NCI-H2227 (cell line): ENCODE data around the gene GAL3ST1.
"Not testable (repeated sequence)": the region's sequence is repeated elsewhere in the genome, so short reads cannot be mapped to it uniquely, and the experiment has no call there.

ENCODE experiments used
- DNase-seq: peaks from one replicate; lab custom pipeline; 2025; ENCODE audit not compliant: unreplicated experiment; lab: John Stamatoyannopoulos, UW

GAL3ST1 gene

DNA sequence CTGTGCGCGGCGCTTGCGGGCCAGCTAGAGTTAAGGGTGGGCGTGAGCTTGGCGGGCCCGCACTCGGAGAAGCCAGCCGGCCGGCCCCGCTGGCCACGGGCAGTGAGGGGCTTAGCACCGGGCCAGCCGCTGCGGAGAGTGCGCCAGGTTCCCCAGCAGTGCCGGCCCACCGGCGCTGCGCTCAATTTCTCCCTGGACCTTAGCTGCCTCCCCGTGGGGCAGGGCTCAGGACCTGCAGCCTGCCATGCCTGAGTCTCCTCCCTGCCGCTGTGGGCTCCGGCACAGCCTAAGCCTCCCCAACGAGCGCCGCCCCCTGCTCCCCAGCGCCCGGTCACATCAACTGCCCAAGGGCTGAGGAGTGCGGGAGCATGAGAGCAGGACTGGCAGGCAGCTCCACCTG is 22.4 kb upstream of the GAL3ST1 start:
- DNase-seq, result peak; percentile 45

GRCh38 chr22:30596199-30596598 is 21.7 kb upstream of the GAL3ST1 start:
- no peak for DNase-seq

DNA sequence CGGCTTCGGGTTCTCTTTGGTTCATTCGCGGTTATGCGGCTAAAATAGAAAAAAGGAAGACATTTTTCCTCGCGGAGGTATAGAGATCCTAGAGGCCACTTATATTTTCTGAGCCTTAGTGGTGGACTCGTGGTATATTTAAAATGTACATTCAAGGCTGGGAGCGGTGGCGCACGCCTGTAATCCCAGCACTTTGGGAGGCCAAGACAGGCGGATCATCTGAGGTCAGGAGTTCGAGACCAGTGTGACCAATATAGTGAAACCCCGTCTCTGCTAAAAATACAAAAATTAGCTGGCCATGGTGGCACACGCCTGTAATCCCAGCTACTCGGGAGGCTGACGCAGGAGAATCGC is 17.9 kb upstream of the GAL3ST1 start:
- DNase-seq, result not testable (repeated sequence)

DNA sequence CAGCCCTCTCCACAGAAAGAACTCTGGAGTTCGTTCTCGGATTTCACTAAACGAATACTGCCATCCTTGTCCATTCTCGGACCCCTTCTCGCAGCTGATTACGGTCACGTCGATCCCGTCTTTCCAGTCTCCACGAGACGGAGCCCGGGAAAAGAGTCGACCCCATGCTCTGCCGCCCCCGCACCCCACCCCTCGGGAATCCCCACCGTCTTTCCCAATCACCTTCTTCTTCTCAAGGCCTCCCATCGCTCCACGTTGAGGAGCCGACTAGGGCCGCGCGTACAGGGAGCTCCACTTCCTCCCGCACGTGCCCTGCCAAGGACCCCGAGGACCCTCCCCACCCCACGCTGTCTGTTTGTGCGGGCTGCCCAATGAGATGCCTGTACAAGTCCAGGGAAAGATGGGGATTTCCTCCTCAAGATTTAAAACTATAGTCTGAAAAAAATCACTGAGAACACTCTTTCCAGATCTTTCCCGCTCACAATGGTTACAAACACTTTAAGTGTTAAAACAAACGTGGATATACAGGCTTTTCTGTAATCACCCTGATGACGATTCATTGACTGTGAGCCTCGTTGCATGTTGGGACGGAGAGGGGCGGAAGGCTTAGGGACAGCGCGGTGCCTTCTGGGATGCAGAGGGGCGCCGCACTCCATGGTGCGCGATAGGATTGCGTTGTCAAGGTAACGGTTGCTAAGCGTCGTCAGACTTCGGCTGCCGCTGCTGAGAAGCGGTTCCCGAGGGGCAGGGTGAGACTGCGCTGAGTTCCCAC is 17.3 kb upstream of the GAL3ST1 start, which contains the start of gene PES1:
TSS of gene PES1 (minus strand) at position 323 of the 772 bp plus-strand sequence. CDS start at position 246, 77 bp downstream.
- peak; percentile 96 for DNase-seq

DNA sequence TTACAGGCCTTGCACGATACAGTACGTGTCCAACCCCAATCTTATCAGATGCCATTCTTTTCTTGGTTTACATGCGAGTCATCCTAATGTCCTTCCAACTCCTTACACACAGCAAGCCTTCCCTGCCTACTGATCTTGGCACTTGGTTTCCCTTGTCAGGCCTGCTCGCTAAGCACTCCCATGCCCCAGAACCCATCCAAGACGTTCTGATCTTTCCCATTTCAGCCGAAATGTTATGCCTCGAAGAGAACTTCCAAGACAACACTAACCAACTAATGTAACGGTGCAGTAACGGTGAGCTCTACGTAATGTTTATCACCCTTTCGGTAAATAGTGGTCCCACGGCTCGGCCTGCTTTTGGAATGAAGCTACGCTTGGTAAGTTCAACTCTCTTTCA is 16.7 kb upstream of the GAL3ST1 start:
- no peak for DNase-seq

GRCh38 chr22:30586414-30586813 is 11.9 kb upstream of the GAL3ST1 start:
- DNase-seq, result no peak

DNA sequence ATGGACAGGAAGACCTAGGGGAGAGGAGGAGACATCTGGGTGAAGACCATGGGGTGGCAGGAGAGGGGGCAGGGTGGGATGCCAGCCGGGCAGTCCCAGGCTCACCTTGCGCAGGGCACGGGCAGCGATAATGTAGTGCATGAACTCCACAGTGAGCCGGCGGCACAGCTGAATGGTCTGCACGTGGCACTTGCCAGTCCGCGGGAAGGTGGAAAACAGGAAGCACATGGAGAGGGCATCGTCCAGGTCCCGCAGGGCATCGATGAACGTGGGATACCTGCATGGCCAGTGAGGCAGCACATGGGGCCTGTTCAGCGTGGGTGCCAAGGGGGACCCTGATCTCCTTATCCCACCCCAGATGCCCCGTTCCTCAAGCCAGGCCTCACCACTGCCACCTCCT is 10.0 kb upstream of the GAL3ST1 start:
- DNase-seq, result no peak

- DNase-seq, result no peak
Observed at GRCh38 chr22:30582788-30583545, 8.5 kb upstream of the GAL3ST1 start.

DNA sequence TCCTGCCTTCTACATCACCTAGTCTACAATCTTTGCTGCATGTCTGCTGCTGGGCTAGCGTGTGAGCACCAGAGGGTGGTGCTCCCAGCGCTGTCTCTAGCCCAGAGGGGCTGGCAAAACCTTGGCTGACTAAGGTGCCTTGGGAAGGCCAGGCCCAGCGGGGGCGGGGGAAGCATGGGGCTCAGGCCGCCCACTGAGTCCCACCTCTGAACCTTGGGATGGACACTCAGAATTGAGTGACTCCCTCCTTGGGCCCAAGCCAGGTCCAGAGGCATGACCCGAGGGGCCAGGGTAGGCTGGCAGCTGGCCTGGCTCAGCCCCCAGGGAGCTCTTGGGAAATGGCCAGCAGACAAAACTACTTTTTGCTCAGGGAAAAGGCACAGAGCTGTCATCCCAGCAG is 7.6 kb upstream of the GAL3ST1 start:
- DNase-seq, result no peak

GRCh38 chr22:30580896-30581295 is 6.4 kb upstream of the GAL3ST1 start:
- DNase-seq, result no peak

DNA sequence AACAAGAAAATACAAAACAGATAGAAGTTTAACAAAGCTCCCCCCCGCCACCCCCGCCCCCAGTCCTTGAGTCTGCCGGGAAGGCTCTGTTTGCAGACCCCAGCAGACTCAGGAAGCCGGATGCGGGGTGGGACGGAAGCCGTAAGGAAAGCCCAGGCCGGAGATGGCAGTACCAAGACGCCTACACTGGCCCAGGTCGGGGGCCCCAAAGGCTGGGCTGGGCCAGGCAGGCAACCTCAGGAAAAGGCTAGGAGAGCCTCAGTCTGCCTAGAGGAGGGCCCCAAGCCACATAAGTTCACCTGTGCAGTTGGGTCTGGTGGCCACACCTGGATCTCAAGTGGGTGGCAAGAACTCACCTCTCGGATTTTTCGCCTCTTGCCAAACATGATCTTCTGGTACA is 4.0 kb upstream of the GAL3ST1 start:
- no peak for DNase-seq

DNA sequence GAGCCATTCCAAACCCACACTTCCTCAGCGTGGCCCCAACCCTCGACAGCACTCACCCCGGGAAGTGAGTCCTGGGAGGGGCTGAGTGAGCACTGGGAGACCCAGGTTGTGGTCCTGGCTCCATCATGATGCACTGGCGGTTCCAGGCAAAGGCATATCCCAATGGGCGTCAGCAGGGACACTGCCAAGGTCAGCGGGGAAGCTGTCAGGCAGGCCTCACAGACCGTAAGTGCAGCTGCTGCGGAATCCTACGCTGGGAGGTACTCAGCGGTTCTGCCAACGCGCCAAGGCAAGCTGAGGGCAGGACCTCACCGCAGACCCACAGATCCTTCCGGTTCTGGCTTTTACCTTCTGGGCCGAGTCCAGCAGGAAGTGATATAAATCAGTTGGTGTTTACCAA is 1.4 kb upstream of the GAL3ST1 start:
- DNase-seq, result no peak

DNA sequence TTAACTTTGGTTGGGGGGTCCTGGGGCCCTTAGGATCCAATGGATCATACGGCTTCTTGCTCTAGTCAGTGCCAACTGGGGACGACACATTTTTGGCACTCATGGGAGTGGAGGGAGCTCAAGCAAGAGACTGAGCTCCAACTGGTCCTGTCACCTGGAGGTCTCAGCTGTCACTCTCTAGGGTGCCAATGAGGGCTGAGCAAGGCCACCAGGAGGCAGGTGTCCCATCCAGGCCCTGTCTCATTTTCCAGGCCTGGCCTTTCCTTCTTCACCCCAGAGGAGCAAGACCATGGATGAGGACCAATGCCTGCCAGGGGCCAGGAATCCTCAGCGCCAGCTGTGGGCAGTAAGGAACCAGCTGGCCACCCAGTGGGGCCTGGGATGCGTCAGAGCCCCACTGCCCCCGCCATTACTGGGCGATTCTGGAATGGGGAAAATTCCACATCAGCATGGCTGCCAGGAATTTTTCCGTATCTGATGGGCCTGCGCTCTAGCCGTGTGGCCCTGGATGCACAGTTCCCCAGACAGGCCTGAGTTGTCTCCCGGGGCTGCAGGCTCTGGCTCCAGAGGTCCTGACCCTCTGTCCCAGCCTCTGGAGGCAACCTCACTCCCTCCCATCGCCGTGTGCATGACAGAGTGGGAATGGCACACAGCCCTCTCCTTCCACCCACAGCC is 669 bp upstream of the GAL3ST1 start:
- no peak for DNase-seq

DNA sequence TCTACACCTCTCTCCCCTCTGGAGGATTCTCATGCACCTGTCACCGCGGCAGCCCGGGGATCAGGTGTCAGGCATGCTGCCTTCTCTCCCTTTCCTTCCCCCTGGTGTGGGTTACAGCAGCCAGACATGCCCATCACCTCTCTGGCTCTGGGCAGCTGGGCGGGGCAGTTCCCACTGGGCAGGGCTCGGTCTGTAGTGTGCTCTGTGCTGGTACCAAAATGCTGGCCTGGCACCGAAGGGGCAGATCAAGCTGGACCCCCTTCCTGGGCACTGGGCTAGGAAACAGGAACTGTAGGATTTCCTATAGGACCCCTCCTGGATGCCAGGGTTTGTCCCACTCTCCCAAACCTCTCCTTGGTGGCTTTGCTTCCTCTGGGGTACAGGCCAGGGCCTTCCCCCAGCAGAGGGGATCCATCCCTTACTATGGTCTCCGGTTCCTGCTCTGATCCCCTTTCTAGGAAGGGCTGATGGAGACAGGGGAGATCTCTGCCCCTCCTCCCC is 821 bp downstream of the GAL3ST1 start:
- DNase-seq, result no peak

- no peak for DNase-seq
Observed at GRCh38 chr22:30572840-30573593, 1.4 kb downstream of the GAL3ST1 start.

- DNase-seq, result no peak
Observed at GRCh38 chr22:30572210-30572609, 2.3 kb downstream of the GAL3ST1 start.

GRCh38 chr22:30569674-30570202 is 4.7 kb downstream of the GAL3ST1 start:
- no peak for DNase-seq

GRCh38 chr22:30568137-30568805 is 6.2 kb downstream of the GAL3ST1 start:
- DNase-seq, result no peak

DNA sequence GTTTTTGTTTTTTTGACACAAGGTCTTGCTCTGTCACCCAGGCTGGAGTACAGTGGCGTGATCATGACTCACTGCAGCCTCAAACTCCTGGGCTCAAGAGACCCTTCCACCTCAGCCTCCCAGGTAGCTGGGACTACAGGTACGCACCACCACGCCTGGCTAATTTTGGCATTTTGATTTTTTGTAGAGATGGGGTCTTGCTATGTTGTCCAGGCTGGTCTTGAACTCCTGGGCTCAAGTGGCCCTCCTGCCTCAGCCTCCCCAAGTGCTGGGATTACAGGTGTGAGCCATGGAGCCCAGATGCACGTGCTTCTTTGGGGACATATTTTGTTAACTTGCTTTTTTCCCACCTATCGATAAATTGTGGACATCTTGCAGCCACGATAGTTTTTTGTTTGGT is 7.2 kb downstream of the GAL3ST1 start:
- not testable (repeated sequence) for DNase-seq

- DNase-seq, result no peak
Observed at GRCh38 chr22:30566125-30566524, 8.3 kb downstream of the GAL3ST1 start.
